HG02840 (cell line): ENCODE results near the gene DNAJA1.
"Not testable (repeated sequence)": the region's sequence is repeated elsewhere in the genome, so short reads cannot be mapped to it uniquely, and the experiment has no call there.

ENCODE experiments used
- ATAC-seq: cut with Tn5 transposase; IDR thresholded peaks from one replicate; pipeline ENCODE4 v1.9.1; 2021; ENCODE audit warnings: mild to moderate bottlenecking, moderate library complexity, moderate number of reproducible peaks; ENCODE audit not compliant: unreplicated experiment, low FRiP score

The DNAJA1 gene

GRCh38 chr9:33080534-33080933, 55.5 kb downstream of the DNAJA1 start:
- no peak for ATAC-seq

DNA sequence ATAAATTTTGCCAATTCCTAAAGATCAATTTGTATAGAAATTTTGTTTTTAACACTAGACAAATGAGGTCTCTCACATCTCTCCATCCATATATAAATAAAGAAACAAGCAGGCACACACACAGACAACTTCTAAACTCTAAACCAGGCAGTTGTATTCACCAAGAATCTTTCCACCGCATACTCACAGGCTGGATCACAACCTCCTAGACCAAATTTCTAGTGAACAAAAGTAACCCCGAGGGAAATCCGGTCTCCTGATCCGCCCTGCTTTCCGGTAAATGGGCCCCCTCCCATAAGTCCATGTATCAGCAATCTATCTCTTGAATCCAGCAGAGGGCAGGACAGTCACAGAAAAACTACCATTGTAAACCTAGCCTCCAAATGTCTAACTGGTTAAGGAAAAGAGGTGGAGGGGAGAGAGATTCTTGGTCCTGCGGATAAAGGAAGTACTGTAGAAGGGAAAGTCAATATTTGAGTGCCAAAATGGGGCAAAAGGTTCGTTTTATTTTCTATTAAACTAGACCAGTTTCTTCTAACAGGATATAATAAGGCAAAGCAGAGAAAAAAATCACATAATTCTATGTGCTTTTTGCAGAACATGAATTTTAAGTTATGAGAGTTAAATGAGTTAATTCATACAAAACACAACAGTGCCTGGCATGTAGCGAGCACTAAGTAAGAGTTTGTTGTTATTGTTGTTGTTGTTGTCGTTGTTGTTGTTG, 56.2 kb downstream of the DNAJA1 start:
- no peak for ATAC-seq

DNA sequence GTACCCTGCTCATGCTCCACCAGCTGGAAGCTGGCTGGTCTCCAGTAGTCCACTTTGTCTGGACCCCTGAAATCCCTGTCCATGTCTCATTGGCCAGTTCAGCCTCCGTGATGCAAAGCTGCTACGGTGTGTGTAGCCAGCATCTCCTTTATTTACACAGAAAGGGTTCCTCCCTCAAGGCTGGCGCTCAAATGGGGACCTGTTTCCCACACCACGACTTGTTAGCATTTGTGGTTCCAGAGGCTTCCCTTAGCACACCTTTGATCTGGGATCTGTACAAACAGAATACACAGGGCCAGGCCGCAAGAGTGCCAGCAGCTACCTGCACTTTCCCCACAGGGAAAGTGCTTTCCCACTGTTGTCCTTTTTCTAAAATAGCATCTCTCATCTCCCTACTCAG, 57.1 kb downstream of the DNAJA1 start:
- ATAC-seq, result no peak

- no peak for ATAC-seq
Measured at GRCh38 chr9:33082538-33083326, 57.7 kb downstream of the DNAJA1 start.

DNA sequence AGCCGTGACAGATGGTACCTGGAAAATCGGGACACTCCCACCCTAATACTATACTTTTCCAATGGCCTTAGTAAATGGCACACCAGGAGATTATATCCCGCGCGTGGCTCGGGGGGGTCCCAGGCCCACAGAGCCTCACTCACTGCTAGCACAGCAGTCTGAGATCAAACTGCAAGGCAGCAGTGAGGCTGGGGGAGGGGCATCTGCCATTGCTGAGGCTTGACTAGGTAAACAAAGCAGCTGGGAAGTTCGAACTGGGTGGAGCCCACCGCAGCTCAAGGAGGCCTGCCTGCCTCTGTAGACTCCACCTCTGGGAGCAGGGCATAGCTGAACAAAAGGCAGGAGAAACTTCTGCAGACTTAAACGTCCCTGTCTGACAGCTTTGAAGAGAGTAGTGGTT, 60.6 kb downstream of the DNAJA1 start:
- ATAC-seq, result not testable (repeated sequence)
